HCT116 (cell line): ENCODE data around the gene GRIK1. TPM values are rescaled to one million over a fixed set of nuclear protein-coding genes. Genes with fewer than 3 reads are reported as not detected.

Source experiments
- ATAC-seq: fragments of 200-7000 bp; cut with Tn5 transposase; 2 replicates; pipeline ENCODE4 v1.9.1; 2020; ENCODE audit warnings: mild to moderate bottlenecking, moderate library complexity
- BruUV-seq: library from RNA; stranded (reverse); fragments of 400-500 nt; replicated peaks from 2 replicates; lab custom pipeline; 2021; lab: Mats Ljungman, UMichigan
- CTCF ChIA-PET: fragments of 300-600 bp; sonication (Branson Sonifier 250); formaldehyde crosslinking; loops from one replicate; lab custom pipeline; 2021; ENCODE audit warnings: antibody characterized with exemption; lab: Charles Lee
- POLR2A ChIA-PET: fragments of 300-600, 350-600 bp; sonication (Branson Sonifier 250); formaldehyde crosslinking; loops from one replicate; lab custom pipeline; 2021; ENCODE audit warnings: antibody characterized with exemption; lab: Charles Lee
- RAD21 ChIA-PET, 2 experiments: fragments of 300-600 bp; sonication (Branson Sonifier 250); formaldehyde crosslinking; loops; one replicate each; lab custom pipeline; 2023; ENCODE audit warnings: low total read pairs in 2 of 2; ENCODE audit not compliant: uncharacterized antibody in 2 of 2, unreplicated experiment in 2 of 2, low non-redundant PET in 1 of 2; lab: Charles Lee
- DNase-seq: peaks from one replicate; pipeline ENCODE4 v3.0.0-alpha.2; 2010; ENCODE audit warnings: low read depth, low spot score
- H2AFZ ChIP-seq: fragments of 200-600 bp; shearing (Covaris generic), sonication (generic); 2 replicates; pipeline ENCODE4 v1.6.1; 2017; ENCODE audit warnings: low read depth, mixed run types, mixed read lengths, antibody characterized with exemption, low read length; ENCODE audit not compliant: poor library complexity, severe bottlenecking
- H3K27ac ChIP-seq: 2 replicates; pipeline ENCODE4 v1.5.1; 2012; ENCODE audit warnings: low read depth, low read length
- H3K27me3 ChIP-seq: fragments of 200-600 bp; sonication (generic); 2 replicates; pipeline ENCODE4 v1.6.1; 2016; ENCODE audit warnings: mixed run types, low read length, mixed read lengths; ENCODE audit not compliant: insufficient read depth
- H3K36me3 ChIP-seq, 2 experiments: fragments of 200-500 bp in 1 of 2; fragments of 200-600 bp in 1 of 2; sonication (Bioruptor generic) in 1 of 2; sonication (generic) in 1 of 2; 2 replicates each; pipeline versions ENCODE4 v1.5.1 to v1.6.1; 2014 to 2016; ENCODE audit warnings: low read length in 2 of 2, inconsistent platforms in 1 of 2, mixed read lengths in 1 of 2, mixed run types in 1 of 2; ENCODE audit not compliant: insufficient read depth in 2 of 2, control insufficient read depth in 1 of 2
- H3K4me1 ChIP-seq, 2 experiments: fragments of 200-600 bp in 1 of 2; sonication (generic) in 1 of 2; 2 replicates each; pipeline versions ENCODE4 v1.5.1 to v1.6.1; 2012 to 2017; ENCODE audit warnings: low read length in 2 of 2, inconsistent platforms in 1 of 2, mild to moderate bottlenecking in 1 of 2, mixed read lengths in 1 of 2, mixed run types in 1 of 2, moderate library complexity in 1 of 2; ENCODE audit not compliant: insufficient read depth in 2 of 2, control insufficient read depth in 1 of 2
- H3K4me2 ChIP-seq: fragments of 200-600 bp; sonication (generic); 2 replicates; pipeline ENCODE4 v1.6.1; 2017; ENCODE audit warnings: mixed run types, low read length, mixed read lengths
- H3K4me3 ChIP-seq, 2 experiments: fragments of 200-600 bp in 1 of 2; sonication (generic) in 1 of 2; replicated peaks in 1 of 2; 2 replicates each; pipeline ENCODE4 v1.5.1; 2011 to 2016; ENCODE audit warnings: low read length in 2 of 2, control low read depth in 1 of 2, low read depth in 1 of 2, mild to moderate bottlenecking in 1 of 2, mixed read lengths in 1 of 2, mixed run types in 1 of 2
- H3K79me2 ChIP-seq: fragments of 200-600 bp; sonication (generic); 2 replicates; pipeline ENCODE4 v1.6.1; 2017; ENCODE audit warnings: mild to moderate bottlenecking, mixed run types, low read length, moderate library complexity, mixed read lengths; ENCODE audit not compliant: insufficient read depth
- H3K9ac ChIP-seq: fragments of 200-600 bp; sonication (generic); 2 replicates; pipeline ENCODE4 v1.6.1; 2016; ENCODE audit warnings: low read length, mixed read lengths
- H3K9me2 ChIP-seq: fragments of 200-600 bp; sonication (generic), shearing (Covaris generic); 2 replicates; pipeline ENCODE4 v1.6.1; 2017; ENCODE audit warnings: mixed run types, mild to moderate bottlenecking, moderate library complexity; ENCODE audit not compliant: insufficient read depth
- H3K9me3 ChIP-seq, 2 experiments: fragments of 200-500 bp in 1 of 2; fragments of 200-600 bp in 1 of 2; sonication (Bioruptor generic) in 1 of 2; sonication (generic) in 1 of 2; 2 replicates each; pipeline ENCODE4 v1.6.1; 2014 to 2017; ENCODE audit warnings: low read length in 2 of 2, mixed read lengths in 2 of 2, inconsistent platforms in 1 of 2, low read depth in 1 of 2, mild to moderate bottlenecking in 1 of 2, mixed run types in 1 of 2, moderate library complexity in 1 of 2; ENCODE audit not compliant: control insufficient read depth in 1 of 2, insufficient read depth in 1 of 2
- H4K20me1 ChIP-seq: fragments of 200-600 bp; sonication (generic), shearing (Covaris generic); 2 replicates; pipeline ENCODE4 v1.6.1; 2017; ENCODE audit warnings: mixed run types, mild to moderate bottlenecking, moderate library complexity; ENCODE audit not compliant: insufficient read depth
- ATF3 ChIP-seq: IDR thresholded peaks from 2 replicates; pipeline ENCODE4 v1.6.1; 2012
- CBX3 ChIP-seq: IDR thresholded peaks from 2 replicates; pipeline ENCODE4 v1.6.1; 2012; ENCODE audit warnings: low read depth
- CTCF ChIP-seq, 3 experiments: fragments of 200-600 bp in 1 of 3; sonication (generic) in 1 of 3; IDR thresholded peaks in 2 of 3; conservative IDR thresholded peaks in 1 of 3; 2 replicates each; pipeline ENCODE4 v1.5.1; 2012 to 2017; ENCODE audit warnings: low read depth in 2 of 3, low read length in 2 of 3, antibody characterized with exemption in 1 of 3, borderline replicate concordance in 1 of 3, control low read depth in 1 of 3, mild to moderate bottlenecking in 1 of 3, mixed read lengths in 1 of 3, mixed run types in 1 of 3, moderate library complexity in 1 of 3; ENCODE audit not compliant: insufficient read depth in 1 of 3
- EGR1 ChIP-seq: IDR thresholded peaks from 2 replicates; pipeline ENCODE4 v1.6.1; 2012; ENCODE audit warnings: low read depth
- ELF1 ChIP-seq: IDR thresholded peaks from 2 replicates; pipeline ENCODE4 v1.6.1; 2012; ENCODE audit warnings: low read depth, borderline replicate concordance
- EZH2 ChIP-seq: fragments of 200-600 bp; sonication (generic); IDR thresholded peaks from 2 replicates; pipeline ENCODE4 v1.6.1; 2017; ENCODE audit warnings: antibody characterized with exemption, mixed run types
- FOSL1 ChIP-seq: IDR thresholded peaks from 2 replicates; pipeline ENCODE4 v1.6.1; 2012; ENCODE audit warnings: low read depth
- JUND ChIP-seq: IDR thresholded peaks from 2 replicates; pipeline ENCODE4 v1.6.1; 2012
- MAX ChIP-seq: IDR thresholded peaks from 2 replicates; pipeline ENCODE4 v1.6.1; 2012
- POLR2AphosphoS5 ChIP-seq: IDR thresholded peaks from 2 replicates; pipeline ENCODE4 v1.6.1; 2011; ENCODE audit warnings: mild to moderate bottlenecking, low read depth, low read length, moderate library complexity
- RAD21 ChIP-seq: IDR thresholded peaks from 2 replicates; pipeline ENCODE4 v1.6.1; 2012; ENCODE audit warnings: low read depth, mild to moderate bottlenecking
- SIN3A ChIP-seq: IDR thresholded peaks from 2 replicates; pipeline ENCODE4 v1.6.1; 2012; ENCODE audit warnings: low read depth
- TCF7L2 ChIP-seq: IDR thresholded peaks from 2 replicates; pipeline ENCODE4 v1.7.0; 2011; ENCODE audit warnings: borderline replicate concordance, inconsistent platforms; ENCODE audit not compliant: insufficient read depth, insufficient read length; ENCODE audit errors: extremely low read depth
- YY1 ChIP-seq: IDR thresholded peaks from 2 replicates; pipeline ENCODE4 v1.6.1; 2011; ENCODE audit warnings: low read length, low read depth, moderate library complexity, mild to moderate bottlenecking; ENCODE audit not compliant: insufficient replicate concordance; ENCODE audit errors: extremely low read depth
- ZBTB33 ChIP-seq: IDR thresholded peaks from 2 replicates; pipeline ENCODE4 v1.6.1; 2011; ENCODE audit warnings: mild to moderate bottlenecking, low read length, moderate library complexity; ENCODE audit not compliant: insufficient replicate concordance; ENCODE audit errors: extremely low read depth
- ZFX ChIP-seq: fragments of 450-650 bp; IDR thresholded peaks from 2 replicates; pipeline ENCODE4 v1.6.1; 2017
- intact Hi-C: fragments of 100-400 bp; cut with micrococcal nuclease; formaldehyde crosslinking; loops from 2 replicates; pipeline ENCODE4 v1.10.0; 2022
- total RNA-seq: library from RNA; stranded (reverse); gene quantifications from one replicate; pipeline ENCODE4 v1.2.1, GENCODE V29; 2021; ENCODE audit not compliant: unreplicated experiment

Gene GRIK1
- total RNA-seq, 1 experiment from 2014 or later = not detected

GRCh38 chr21:29511096-29511495 is 428.7 kb downstream of the GRIK1 start:
- Histone ChIP-seq H3K4me1 (no peaks in the 10 kb centered on the region), H3K27me3 (no peaks in the 10 kb centered on the region), H3K9ac (no peak overlapping the region), H3K36me3 (no peaks in the 10 kb centered on the region)
- no TSS peak for BruUV-seq
- intact Hi-C loops = no loop called here
- TF ChIP-seq ELF1 = no peak
- no peak for TF ChIP-seq CBX3
- TF ChIP-seq, all 23 proteins: peak for 0
- H2AFZ ChIP-seq = no peak overlapping the region
- no peak overlapping the region for H3K4me3 ChIP-seq
- no peaks in the 10 kb centered on the region for H3K79me2 ChIP-seq
- no peak for ATAC-seq
- no peaks in the 10 kb centered on the region for H4K20me1 ChIP-seq
- DNase-seq = no peak
- no peak overlapping the region for H3K4me2 ChIP-seq
- ChIA-PET POLR2A (no interaction called here), RAD21 (no interaction called here), CTCF (no interaction called here)
- no peaks in the 10 kb centered on the region for H3K9me2 ChIP-seq
- peaks cover 5 to 13% of the 10 kb centered on the region in 2 experiments; a peak in 2 of 4 replicates for H3K9me3 ChIP-seq
- no peak overlapping the region for H3K27ac ChIP-seq

GRCh38 chr21:29509121-29509520 is 430.7 kb downstream of the GRIK1 start:
- no peak overlapping the region for H3K27ac ChIP-seq
- no peak overlapping the region for H3K4me3 ChIP-seq
- no peaks in the 10 kb centered on the region for H3K4me1 ChIP-seq
- no TSS peak for BruUV-seq
- no peaks in the 10 kb centered on the region for H3K9me2 ChIP-seq
- no peak overlapping the region for H2AFZ ChIP-seq
- ChIA-PET CTCF (interaction anchor here (1.5 kb wide), 1 partner anchor 9 kb away, joined by 3 read pairs; no protein-coding TSS in a partner anchor), RAD21 (no interaction called here), POLR2A (no interaction called here)
- H3K36me3 ChIP-seq = no peaks in the 10 kb centered on the region
- H3K9ac ChIP-seq = no peak overlapping the region
- no peak for ATAC-seq
- no peaks in the 10 kb centered on the region for H3K27me3 ChIP-seq
- no peak for DNase-seq
- H3K79me2 ChIP-seq = no peaks in the 10 kb centered on the region
- intact Hi-C loops = no loop called here
- H3K9me3 ChIP-seq = peaks cover 1 to 5% of the 10 kb centered on the region in 2 experiments; a peak in 2 of 4 replicates
- H3K4me2 ChIP-seq = no peak overlapping the region
- H4K20me1 ChIP-seq = no peaks in the 10 kb centered on the region
- no peak for TF ChIP-seq EGR1
- TF ChIP-seq YY1 = no peak
- no peak for TF ChIP-seq POLR2AphosphoS5
- no peak for TF ChIP-seq JUND
- no peak for TF ChIP-seq MAX
- no peak for TF ChIP-seq CTCF (IDR thresholded peaks at IDR 0.05 in 2 of 3, conservative IDR thresholded peaks at IDR 0.05 in 1 of 3; ENCODE audit: borderline replicate concordance in 1 of 3, insufficient read depth in 1 of 3, low read depth in 2 of 3, low read length in 2 of 3)
- TF ChIP-seq FOSL1 = no peak
- no peak for TF ChIP-seq ZFX
- TF ChIP-seq RAD21 = no peak
- no peak for TF ChIP-seq ATF3
- no peak for TF ChIP-seq TCF7L2
- no peak for TF ChIP-seq EZH2
- no peak for TF ChIP-seq ZBTB33
- TF ChIP-seq SIN3A = no peak
